Measurements from ENCODE around the gene NSMCE3.

- TF ChIP-seq CTCF (IDR thresholded peaks at IDR 0.05) (no peak), POLR2AphosphoS5 (IDR thresholded peaks at IDR 0.05) (no peak), POLR2A (IDR thresholded peaks at IDR 0.05) (no peak), EP300 (IDR thresholded peaks at IDR 0.05) (no peak)
These were observed 43.9 kb downstream of the NSMCE3 start for GRCh38 chr15:29225534-29226234.
